Mesenchymal stem cell (in vitro differentiated cells and primary cell): Measurements from ENCODE around the gene ALOX12B.
"Not testable (repeated sequence)": the region's sequence is repeated elsewhere in the genome, so short reads cannot be mapped to it uniquely, and the experiment has no call there.

Experiments
- DNase-seq: peaks from one replicate; pipeline ENCODE4 v3.0.0-alpha.2; 2013
- H2AFZ ChIP-seq: one replicate; pipeline ENCODE4 v1.6.1; 2013; ENCODE audit warnings: low read depth, mild to moderate bottlenecking, control low read depth, inconsistent platforms, low read length, moderate library complexity
- H2AK5ac ChIP-seq: 2 replicates; pipeline ENCODE4 v1.6.1; 2013; ENCODE audit warnings: low read length, moderate library complexity, mild to moderate bottlenecking, inconsistent platforms; ENCODE audit not compliant: severe bottlenecking
- H2BK120ac ChIP-seq: one replicate; pipeline ENCODE4 v1.6.1; 2013; ENCODE audit warnings: low read depth, mild to moderate bottlenecking, inconsistent platforms, low read length, moderate library complexity
- H2BK12ac ChIP-seq, 2 experiments: one replicate each; pipeline ENCODE4 v1.6.1; 2013; ENCODE audit warnings: inconsistent platforms in 2 of 2, low read length in 2 of 2, mild to moderate bottlenecking in 2 of 2, moderate library complexity in 2 of 2, control low read depth in 1 of 2
- H2BK15ac ChIP-seq: one replicate; pipeline ENCODE4 v1.6.1; 2013; ENCODE audit warnings: mild to moderate bottlenecking, low read depth, inconsistent platforms; ENCODE audit not compliant: poor library complexity, severe bottlenecking
- H2BK5ac ChIP-seq: 2 replicates; pipeline ENCODE4 v1.6.1; 2013; ENCODE audit warnings: low read depth, mild to moderate bottlenecking, low read length, control low read depth, inconsistent platforms; ENCODE audit not compliant: poor library complexity, severe bottlenecking
- H3K14ac ChIP-seq, 2 experiments: one replicate each; pipeline ENCODE4 v1.6.1; 2013; ENCODE audit warnings: inconsistent platforms in 2 of 2, low read length in 2 of 2, control low read depth in 1 of 2, mild to moderate bottlenecking in 1 of 2, moderate library complexity in 1 of 2
- H3K18ac ChIP-seq, 2 experiments: one replicate each; pipeline ENCODE4 v1.6.1; 2013; ENCODE audit warnings: inconsistent platforms in 2 of 2, low read length in 2 of 2, control low read depth in 1 of 2, low read depth in 1 of 2, mild to moderate bottlenecking in 1 of 2
- H3K23ac ChIP-seq, 2 experiments: one replicate each; pipeline ENCODE4 v1.6.1; 2013; ENCODE audit warnings: inconsistent platforms in 2 of 2, low read length in 2 of 2, mild to moderate bottlenecking in 2 of 2, moderate library complexity in 2 of 2, control low read depth in 1 of 2
- H3K27ac ChIP-seq: 2 replicates; pipeline ENCODE4 v1.5.1; 2013; ENCODE audit warnings: mild to moderate bottlenecking, moderate library complexity, low read length, control low read depth, inconsistent platforms; ENCODE audit not compliant: poor library complexity, severe bottlenecking
- H3K27me3 ChIP-seq, 2 experiments: 2 replicates each; pipeline versions ENCODE4 v1.6.1 to v1.7.0; 2013; ENCODE audit warnings: low read length in 2 of 2, mild to moderate bottlenecking in 2 of 2, moderate library complexity in 2 of 2, control low read depth in 1 of 2, inconsistent platforms in 1 of 2; ENCODE audit not compliant: control insufficient read depth in 1 of 2, insufficient read depth in 1 of 2
- H3K36me3 ChIP-seq, 2 experiments: 2 replicates each; pipeline versions ENCODE4 v1.6.1 to v1.7.0; 2013; ENCODE audit warnings: low read length in 2 of 2, control low read depth in 1 of 2, inconsistent platforms in 1 of 2, low read depth in 1 of 2, mild to moderate bottlenecking in 1 of 2; ENCODE audit not compliant: insufficient read depth in 2 of 2, control insufficient read depth in 1 of 2
- H3K4ac ChIP-seq, 2 experiments: one replicate each; pipeline ENCODE4 v1.6.1; 2013; ENCODE audit warnings: inconsistent platforms in 2 of 2, low read length in 2 of 2, mild to moderate bottlenecking in 2 of 2, moderate library complexity in 2 of 2, control low read depth in 1 of 2, low read depth in 1 of 2
- H3K4me1 ChIP-seq: 2 replicates; pipeline ENCODE4 v1.6.1; 2013; ENCODE audit warnings: low read depth, low read length, control low read depth; ENCODE audit not compliant: control insufficient read depth, insufficient read depth
- H3K4me2 ChIP-seq: 2 replicates; pipeline ENCODE4 v1.6.1; 2013; ENCODE audit warnings: low read length, mild to moderate bottlenecking, inconsistent platforms; ENCODE audit not compliant: poor library complexity, severe bottlenecking
- H3K4me3 ChIP-seq, 2 experiments: 2 replicates each; pipeline versions ENCODE4 v1.5.1 to v1.7.0; 2013; ENCODE audit warnings: low read length in 2 of 2, mild to moderate bottlenecking in 2 of 2, control low read depth in 1 of 2, low read depth in 1 of 2; ENCODE audit not compliant: insufficient read depth in 1 of 2
- H3K79me1 ChIP-seq: replicated peaks from 2 replicates; pipeline ENCODE4 v1.6.1; 2013; ENCODE audit warnings: mild to moderate bottlenecking, control low read depth, low read length, inconsistent platforms; ENCODE audit not compliant: poor library complexity, severe bottlenecking
- H3K9ac ChIP-seq: 2 replicates; pipeline ENCODE4 v1.7.0; 2013; ENCODE audit warnings: mild to moderate bottlenecking, low read length, moderate library complexity
- H3K9me3 ChIP-seq: 2 replicates; pipeline ENCODE4 v1.7.0; 2013; ENCODE audit warnings: mild to moderate bottlenecking, low read length; ENCODE audit not compliant: control insufficient read depth
- H4K8ac ChIP-seq: one replicate; pipeline ENCODE4 v1.6.1; 2013; ENCODE audit warnings: inconsistent platforms, mild to moderate bottlenecking, low read length, moderate library complexity
- H4K91ac ChIP-seq: one replicate; pipeline ENCODE4 v1.6.1; 2013; ENCODE audit warnings: mild to moderate bottlenecking, low read length, inconsistent platforms
- WGBS: methylation state at CpG from one replicate; pipeline ENCODE4 v1.1.7; 2013; ENCODE audit warnings: mixed read lengths; 5-methylcytosine and 5-hydroxymethylcytosine counted together

ALOX12B gene

DNA sequence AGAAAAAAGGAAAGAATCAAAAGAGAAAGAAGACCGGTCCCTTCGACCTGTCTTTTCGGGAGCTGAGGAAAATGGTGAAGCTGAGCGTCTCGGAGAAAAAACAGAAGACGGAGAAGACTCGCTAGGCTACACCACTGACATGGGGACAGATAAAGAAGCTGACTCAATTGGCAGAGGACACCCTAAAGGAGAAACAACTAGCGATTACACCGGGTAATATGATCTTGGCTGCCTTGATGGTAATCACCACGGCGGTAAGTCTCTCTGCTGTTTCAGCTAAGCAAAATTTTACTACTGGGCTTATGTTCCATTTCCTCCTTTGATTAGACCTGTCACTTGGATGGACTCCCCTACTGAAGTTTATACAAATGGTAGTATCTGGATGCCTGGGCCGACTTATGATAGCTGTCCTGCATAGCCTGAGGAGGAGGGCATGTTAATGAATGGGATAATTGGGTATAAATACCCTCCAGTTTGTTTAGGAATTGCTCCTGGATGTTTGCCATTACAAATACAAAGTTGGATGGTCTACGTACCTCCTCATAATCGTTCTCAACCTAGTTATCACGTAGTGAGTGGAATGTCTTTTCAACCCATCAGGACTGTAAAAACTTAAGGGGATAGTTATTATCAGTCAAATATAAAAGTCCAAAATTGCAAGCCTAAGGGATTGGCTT, 24.6 kb downstream of the ALOX12B start:
- Histone ChIP-seq H3K36me3 (no peaks in the 10 kb centered on the region), H2BK15ac (no peak overlapping the region), H3K79me1 (no peaks in the 10 kb centered on the region), H3K9ac (no peak overlapping the region), H3K23ac (no peak overlapping the region), H3K14ac (no peak overlapping the region), H3K27ac (no peak overlapping the region), H3K4me1 (no peaks in the 10 kb centered on the region), H4K91ac (no peak overlapping the region), H2BK12ac (no peak overlapping the region), H3K27me3 (peaks cover 82 to 86% of the 10 kb centered on the region in 2 experiments), H2BK5ac (no peak overlapping the region), H3K18ac (no peak overlapping the region), H2AK5ac (no peak overlapping the region), H3K9me3 (no peaks in the 10 kb centered on the region), H2BK120ac (no peak overlapping the region), H4K8ac (no peak overlapping the region), H2AFZ (no peak overlapping the region), H3K4me2 (peak overlapping the region; percentile 33), H3K4ac (no peak overlapping the region), H3K4me3 (peak overlapping the region in 1 of 2 experiments; percentile 62)
- WGBS = 5% methylated on average over 12 of the region's 15 CpGs
- DNase-seq = peak; percentile 18

DNA sequence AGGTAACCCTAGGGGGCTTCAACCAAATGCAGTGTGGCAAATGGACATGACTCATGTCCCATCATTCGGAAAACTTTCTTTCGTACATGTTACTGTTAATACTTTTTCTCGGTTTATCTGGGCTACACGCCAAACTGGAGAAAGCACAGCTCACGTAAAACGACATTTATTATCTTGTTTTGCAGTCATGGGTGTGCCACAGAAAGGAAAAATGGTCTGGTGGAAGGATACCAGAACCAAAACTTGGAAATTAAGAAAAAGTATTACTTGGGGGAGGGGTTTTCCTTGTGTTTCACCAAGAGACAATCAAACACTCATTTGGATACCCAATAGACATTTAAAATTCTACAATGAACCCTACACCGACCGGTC, 25.1 kb downstream of the ALOX12B start:
- no peak overlapping the region for H3K4ac ChIP-seq
- no peaks in the 10 kb centered on the region for H3K79me1 ChIP-seq
- H2BK5ac ChIP-seq = no peak overlapping the region
- H3K9me3 ChIP-seq = no peaks in the 10 kb centered on the region
- peak; percentile 29 for DNase-seq
- H4K91ac ChIP-seq = no peak overlapping the region
- H3K18ac ChIP-seq = no peak overlapping the region
- no peak overlapping the region for H3K27ac ChIP-seq
- no peak overlapping the region for H2AK5ac ChIP-seq
- H2AFZ ChIP-seq = no peak overlapping the region
- H2BK120ac ChIP-seq = no peak overlapping the region
- H3K27me3 ChIP-seq = peaks cover 78 to 82% of the 10 kb centered on the region in 2 experiments
- no peaks in the 10 kb centered on the region for H3K4me1 ChIP-seq
- WGBS = 20% methylated on average over 5 of the region's 8 CpGs
- H3K4me2 ChIP-seq = peak overlapping the region; percentile 33
- H3K23ac ChIP-seq = no peak overlapping the region
- H3K9ac ChIP-seq = no peak overlapping the region
- no peak overlapping the region for H2BK15ac ChIP-seq
- no peak overlapping the region for H3K14ac ChIP-seq
- no peak overlapping the region for H2BK12ac ChIP-seq
- peak overlapping the region in 1 of 2 experiments; percentile 62 for H3K4me3 ChIP-seq
- no peaks in the 10 kb centered on the region for H3K36me3 ChIP-seq
- no peak overlapping the region for H4K8ac ChIP-seq

DNA sequence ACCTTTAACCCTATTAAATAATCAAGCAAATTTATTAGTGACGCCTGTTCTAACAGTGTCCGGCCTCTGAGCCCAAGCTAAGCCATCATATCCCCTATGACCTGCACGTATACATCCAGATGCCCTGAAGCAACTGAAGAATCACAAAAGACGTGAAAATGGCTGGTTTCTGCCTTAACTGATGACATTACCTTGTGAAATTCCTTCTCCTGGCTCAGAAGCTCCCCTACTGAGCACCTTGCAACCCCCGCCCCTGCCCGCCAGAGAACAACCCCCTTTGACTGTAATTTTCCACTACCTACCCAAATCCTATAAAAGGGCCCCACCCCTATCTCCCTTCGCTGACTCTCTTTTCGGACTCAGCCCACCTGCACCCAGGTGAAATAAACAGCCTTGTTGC, 25.7 kb downstream of the ALOX12B start:
- not testable (repeated sequence) for H4K8ac ChIP-seq, H3K18ac ChIP-seq, H3K4me2 ChIP-seq, H4K91ac ChIP-seq, H2BK5ac ChIP-seq, H3K14ac ChIP-seq, H3K27ac ChIP-seq, H2BK12ac ChIP-seq, H3K79me1 ChIP-seq, H3K4me1 ChIP-seq, H3K4me3 ChIP-seq, H3K23ac ChIP-seq, H2BK120ac ChIP-seq, H2BK15ac ChIP-seq, H3K36me3 ChIP-seq, H3K4ac ChIP-seq, DNase-seq, H2AFZ ChIP-seq, H3K9me3 ChIP-seq, H3K9ac ChIP-seq, H2AK5ac ChIP-seq
- 13% methylated on average over 8 of the region's 8 CpGs for WGBS
- H3K27me3 ChIP-seq = peaks cover 77% of the 10 kb centered on the region in 2 experiments

DNA sequence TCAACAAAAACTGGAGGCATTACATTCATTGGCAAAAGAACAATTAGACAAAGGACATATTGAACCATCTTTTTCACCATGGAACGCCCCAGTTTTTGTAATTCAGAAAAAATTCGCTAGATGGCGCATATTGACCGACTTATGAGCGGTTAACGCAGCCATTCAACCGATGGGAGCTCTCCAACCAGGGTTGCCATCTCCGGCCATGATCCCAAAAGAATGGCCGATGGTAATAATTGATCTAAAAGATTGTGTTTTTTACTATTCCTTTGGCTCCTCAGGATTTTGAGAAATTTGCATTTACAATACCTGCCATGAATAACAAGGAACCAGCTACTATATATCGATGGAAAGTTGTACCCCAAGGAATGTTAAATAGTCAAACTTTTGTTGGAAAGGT, 27.2 kb downstream of the ALOX12B start:
- Histone ChIP-seq H3K36me3 (no peaks in the 10 kb centered on the region), H2AFZ (no peak overlapping the region), H2BK15ac (no peak overlapping the region), H3K9me3 (no peaks in the 10 kb centered on the region), H3K9ac (no peak overlapping the region), H3K18ac (no peak overlapping the region), H3K4me1 (peaks cover 6% of the 10 kb centered on the region), H3K27me3 (peaks cover 69 to 73% of the 10 kb centered on the region in 2 experiments), H3K4me2 (no peak overlapping the region), H3K14ac (no peak overlapping the region), H2BK5ac (no peak overlapping the region), H2AK5ac (no peak overlapping the region), H2BK120ac (no peak overlapping the region), H3K27ac (no peak overlapping the region), H3K4me3 (no peak overlapping the region), H2BK12ac (no peak overlapping the region), H3K79me1 (no peaks in the 10 kb centered on the region), H4K8ac (no peak overlapping the region), H3K23ac (no peak overlapping the region), H3K4ac (no peak overlapping the region), H4K91ac (no peak overlapping the region)
- WGBS = 10% methylated on average over 8 of the region's 10 CpGs
- DNase-seq = peak; percentile 79
